Stimulated activated CD8-positive, alpha-beta memory T cell treated with anti-CD3 and anti-CD28 coated beads, Interleukin-7, amount 100 ng/mL, for 4 hours (primary cell): Measurements from ENCODE around the gene RALGPS1.

Experiments
- DNase-seq, 2 donors: peaks; one replicate each; pipeline ENCODE4 v3.0.0-alpha.2; 2020; ENCODE audit warnings: low read depth in 2 of 2

Gene RALGPS1

DNA sequence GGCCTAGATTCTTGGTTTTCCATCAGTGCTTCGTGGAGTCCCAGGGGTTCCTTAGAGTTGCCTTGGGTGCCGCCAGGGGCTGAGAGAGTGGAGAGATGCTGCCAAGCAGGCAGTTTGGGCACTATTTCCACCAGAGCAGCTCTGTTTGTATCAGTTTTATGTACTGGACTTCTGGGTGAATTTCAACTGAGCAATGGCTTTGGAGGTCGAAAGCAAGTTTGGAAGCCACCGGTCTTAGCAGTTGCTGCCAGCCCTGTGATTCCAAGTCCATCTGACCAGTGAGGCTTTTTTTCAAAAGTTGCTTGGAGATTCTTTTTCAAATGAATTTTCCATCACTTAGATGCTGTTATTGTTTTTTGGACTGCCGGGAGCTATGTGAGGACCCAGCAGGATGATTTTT lies 139.4 kb downstream of the RALGPS1 start:
- DNase-seq: no peak

- no peak for DNase-seq
Observed at GRCh38 chr9:127055745-127056402, 141.3 kb downstream of the RALGPS1 start.

- DNase-seq: no peak
Observed at GRCh38 chr9:127056446-127056845, 141.9 kb downstream of the RALGPS1 start.

DNA sequence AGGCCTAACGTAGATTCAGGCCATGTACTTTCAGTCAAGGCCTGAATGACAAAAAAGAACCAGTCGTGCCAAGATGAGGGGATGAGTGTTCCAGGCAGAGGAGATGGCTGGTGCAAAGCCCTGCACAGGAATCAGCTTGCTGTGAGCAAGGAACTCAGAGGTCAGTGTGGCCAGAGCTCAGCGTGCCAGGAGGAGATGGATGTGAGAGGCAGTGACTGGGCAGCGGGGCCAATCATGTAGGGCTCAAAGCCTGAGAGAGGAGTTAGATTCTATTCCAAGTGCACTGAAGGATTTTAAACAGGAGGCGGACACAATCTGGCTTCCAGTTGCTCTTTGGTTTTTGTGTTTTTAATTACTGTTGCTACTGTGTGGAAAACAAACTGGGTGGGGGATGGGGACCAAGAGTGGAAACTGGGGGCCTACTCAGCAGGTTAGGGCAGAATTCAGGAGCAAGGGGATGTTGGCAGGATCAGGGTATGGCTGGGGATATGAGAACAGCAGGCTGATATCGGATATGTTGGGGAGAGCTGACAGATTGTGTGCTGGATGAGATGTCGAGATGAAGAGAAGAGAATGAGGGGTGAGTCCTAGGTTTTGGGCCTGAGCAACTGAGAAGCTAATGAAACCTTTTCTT lies 143.5 kb downstream of the RALGPS1 start:
- DNase-seq: no peak

DNA sequence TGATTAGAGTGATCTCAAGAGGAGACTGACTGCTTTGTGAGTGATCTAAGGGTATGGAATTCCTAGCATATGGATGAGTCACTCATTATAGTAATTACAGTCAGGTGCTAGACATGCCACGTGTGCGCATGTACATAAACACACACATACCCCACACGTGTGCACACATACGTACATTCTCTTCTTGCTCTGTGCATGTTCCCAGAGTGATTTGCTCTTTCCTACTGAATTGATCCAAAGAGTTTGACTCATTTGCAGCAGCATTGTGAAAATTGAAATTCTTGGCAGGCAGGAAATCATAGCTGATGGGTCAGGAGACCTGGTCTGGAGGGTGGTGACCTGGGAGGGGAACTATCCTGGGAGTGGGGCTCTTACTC lies 144.1 kb downstream of the RALGPS1 start:
- no peak for DNase-seq

- DNase-seq: no peak
Observed at GRCh38 chr9:127059030-127059429, 144.4 kb downstream of the RALGPS1 start.

GRCh38 chr9:127059765-127060361 lies 145.3 kb downstream of the RALGPS1 start:
- DNase-seq: no peak

DNA sequence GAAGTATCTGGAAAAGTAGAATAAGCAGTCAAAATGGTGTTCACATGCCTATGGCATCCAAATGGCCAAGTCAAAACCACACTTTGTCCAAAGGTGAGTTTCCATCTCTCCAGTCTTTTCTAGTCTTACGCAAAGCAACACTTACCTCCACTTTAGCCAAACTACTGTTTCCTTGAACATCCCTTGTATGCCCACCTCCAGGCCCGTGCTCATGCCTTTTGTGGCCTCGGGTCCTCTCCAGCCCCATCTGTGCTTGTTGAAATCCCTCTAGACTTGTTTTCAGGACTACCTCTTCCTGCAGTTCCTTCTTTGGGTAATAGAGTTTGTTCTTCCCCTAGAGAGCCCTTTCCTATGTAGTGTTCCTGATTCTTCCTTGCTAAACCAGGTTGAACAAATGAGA lies 146.8 kb downstream of the RALGPS1 start:
- DNase-seq: no peak

DNA sequence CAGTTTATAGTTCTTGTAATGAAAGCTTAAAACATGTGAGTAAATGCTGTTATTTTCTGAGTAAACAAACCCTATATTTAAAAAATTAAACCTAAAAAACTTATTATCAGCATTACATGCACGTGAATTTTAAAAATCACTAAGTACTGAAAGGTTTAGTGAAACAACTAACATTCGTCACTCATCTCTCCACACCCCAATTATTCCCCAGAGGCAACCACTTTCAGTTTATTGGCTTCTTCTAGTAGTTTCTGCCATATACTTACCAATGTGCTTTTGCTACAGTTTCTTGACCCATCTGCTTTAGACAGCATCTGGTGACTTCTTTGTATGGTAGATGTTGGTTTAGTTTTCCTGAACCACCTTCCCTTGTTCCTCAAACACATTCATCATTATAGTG lies 149.8 kb downstream of the RALGPS1 start:
- DNase-seq: no peak

DNA sequence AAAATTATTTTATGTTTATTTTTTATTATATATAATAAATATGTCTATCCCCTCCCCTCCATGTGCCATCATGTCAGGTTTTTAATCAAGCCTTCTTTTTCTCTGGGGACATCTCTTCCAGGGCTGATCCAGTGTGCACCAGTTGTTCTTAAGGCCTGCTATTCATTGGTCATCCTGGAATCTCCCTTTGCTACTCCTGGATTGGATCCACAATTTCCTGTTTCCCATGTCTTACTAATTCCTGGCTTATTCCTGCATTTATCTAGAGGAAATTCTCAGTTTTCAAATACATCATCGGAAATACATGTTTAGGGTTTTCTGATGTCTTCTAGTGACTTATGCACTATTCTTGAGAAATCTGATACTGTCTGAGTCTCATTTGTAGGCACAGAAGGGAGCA lies 151.0 kb downstream of the RALGPS1 start:
- no peak for DNase-seq

DNA sequence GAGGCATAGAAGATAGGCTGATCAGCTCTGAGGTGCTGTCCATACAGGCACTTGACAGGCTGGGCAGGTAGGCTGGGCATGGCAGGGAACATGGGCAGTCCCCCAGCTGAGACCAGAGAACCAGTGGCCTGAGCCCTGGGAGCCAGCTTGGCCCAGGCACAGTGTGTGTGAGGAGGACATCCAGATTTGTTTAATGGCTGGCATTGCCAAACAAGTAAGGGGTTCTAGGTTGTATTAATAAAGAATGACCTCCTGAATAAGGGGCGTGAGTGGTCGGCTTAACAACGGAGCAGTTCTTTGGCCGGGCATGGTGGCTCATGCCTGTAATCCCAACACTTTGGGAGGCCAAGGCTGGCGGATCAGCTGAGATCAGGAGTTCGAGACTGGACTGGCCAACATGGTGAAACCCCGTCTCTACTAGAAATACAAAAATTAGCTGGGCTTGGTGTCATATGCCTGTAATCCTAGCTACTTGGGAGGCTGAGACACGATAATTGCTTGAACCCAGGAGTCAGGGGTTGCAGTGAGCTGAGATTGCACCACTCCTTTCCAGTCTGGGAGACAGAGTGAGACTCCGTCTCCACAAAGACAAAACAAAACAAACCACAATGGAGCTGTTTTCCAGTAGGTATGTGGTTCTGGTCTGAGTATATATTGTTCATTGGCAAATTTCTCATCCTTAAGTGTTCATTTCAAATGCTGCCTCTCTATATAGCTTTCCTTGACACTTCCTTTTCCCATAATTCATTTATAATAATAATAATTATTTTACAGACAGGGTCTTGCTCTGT lies 151.7 kb downstream of the RALGPS1 start:
- no peak for DNase-seq

DNA sequence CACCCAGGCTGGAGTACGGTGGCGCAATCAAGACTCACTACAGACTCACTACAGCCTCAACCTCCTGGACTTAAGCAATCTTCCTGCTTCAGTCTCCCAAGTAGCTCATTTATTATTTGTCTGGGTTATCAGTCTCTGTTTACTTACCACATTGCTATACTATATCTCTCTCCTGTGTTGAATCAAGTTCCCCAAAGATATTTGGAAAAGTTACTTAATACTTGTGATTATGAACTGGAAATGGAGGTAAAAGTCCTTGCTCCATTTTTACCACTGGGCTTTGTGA lies 152.2 kb downstream of the RALGPS1 start:
- DNase-seq: no peak

GRCh38 chr9:127067603-127068220 lies 153.1 kb downstream of the RALGPS1 start:
- DNase-seq: no peak

- DNase-seq: no peak
Observed at GRCh38 chr9:127074561-127075548, 160.3 kb downstream of the RALGPS1 start.

DNA sequence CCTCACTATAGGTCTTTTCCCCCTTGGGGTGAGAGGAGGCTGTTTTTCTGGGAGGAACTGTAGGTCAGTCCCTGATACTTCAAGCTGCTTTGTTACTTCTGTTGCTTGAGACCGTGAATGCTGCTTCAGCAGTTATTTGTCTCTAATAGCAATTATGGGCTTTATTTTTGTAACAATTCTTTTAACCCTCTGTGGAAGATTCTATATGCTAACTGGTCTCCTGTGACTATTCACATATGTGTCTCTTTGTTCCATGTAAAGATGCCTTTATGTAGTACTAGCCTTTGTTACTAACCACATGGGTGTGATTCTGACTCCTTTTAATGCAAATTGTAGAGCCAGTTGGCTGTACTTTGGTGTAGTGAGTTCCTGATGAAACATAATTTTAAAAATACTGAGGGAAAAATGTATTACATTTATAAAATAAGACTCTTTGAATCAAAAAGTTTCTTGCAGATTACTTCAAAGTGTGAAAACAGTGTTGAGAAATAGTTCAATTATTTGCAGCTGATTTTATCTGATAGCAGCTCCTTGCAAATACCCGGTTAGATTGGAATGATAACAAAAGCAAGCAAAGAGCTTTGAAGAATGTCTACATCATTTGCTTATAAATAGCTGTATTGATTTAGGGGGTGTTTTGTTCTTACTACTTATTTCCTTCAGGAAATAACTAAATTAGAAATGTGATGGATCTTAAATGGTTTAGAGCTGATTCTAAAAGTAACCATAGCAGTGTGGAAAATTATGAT lies 161.2 kb downstream of the RALGPS1 start:
- no peak for DNase-seq

GRCh38 chr9:127076860-127077643 lies 162.5 kb downstream of the RALGPS1 start:
- DNase-seq: no peak

- no peak for DNase-seq
Observed at GRCh38 chr9:127077644-127077946, 163.0 kb downstream of the RALGPS1 start.

GRCh38 chr9:127078336-127078735 lies 163.8 kb downstream of the RALGPS1 start:
- no peak for DNase-seq

DNA sequence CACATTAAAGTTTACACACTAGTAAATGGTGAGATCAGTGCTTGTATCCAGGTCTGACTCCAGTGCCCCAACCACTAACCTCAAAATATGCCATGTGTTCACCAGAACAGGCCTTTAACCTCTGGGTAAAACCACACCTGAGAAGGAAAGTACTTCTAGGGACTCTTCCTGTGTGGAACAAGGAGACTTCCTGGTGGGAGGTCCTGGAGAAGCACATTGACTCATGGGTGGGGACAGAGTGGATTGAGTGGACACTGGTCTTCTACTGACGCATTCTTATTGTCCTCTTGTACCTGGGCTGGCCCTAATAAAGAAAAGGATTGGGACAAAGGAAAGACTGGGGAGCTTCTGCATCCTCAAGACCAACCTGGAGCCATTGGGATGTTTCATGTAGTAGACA lies 164.4 kb downstream of the RALGPS1 start:
- no peak for DNase-seq
